HG03135 (cell line): ENCODE data around the gene SH3RF3.
A peak's percentile ranks its signal among the peaks of the same experiment; 100 is the strongest.

Experiments
- ATAC-seq: cut with Tn5 transposase; IDR thresholded peaks from one replicate; pipeline ENCODE4 v1.9.1; 2021; ENCODE audit warnings: mild to moderate bottlenecking, moderate library complexity; ENCODE audit not compliant: unreplicated experiment

SH3RF3 gene

DNA sequence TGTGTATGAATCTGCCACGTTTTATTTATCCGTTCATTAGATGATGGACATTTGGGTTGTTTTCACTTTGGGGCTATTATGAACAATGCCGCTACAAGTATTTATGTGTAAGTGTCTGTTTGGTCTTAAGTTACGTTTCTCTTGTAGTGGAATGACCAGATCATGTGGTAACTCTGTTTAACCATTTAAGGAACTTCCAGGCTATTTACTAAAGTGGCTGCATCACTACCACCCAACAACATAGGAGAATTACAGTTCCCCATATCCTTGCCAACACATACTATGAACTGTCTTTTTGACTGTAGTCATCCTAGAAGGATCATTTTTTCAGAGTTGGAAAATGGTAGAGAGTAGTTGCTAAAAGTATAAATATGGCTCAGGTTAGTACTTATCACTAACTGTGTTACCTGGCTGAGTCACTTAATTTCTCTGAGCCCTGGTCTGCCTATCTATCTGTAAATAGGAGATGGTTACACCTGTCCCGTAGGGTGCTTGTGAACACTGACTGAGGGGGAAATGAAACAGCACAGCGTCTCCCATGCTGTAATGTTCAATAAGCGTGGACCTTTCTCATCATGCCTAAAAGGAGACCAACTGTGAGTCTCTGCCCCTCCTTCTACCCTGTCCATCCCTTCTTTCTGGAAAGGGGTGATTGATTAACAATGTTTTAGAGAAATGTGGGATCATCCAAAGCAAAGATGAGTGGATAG, 103.1 kb downstream of the SH3RF3 start:
- no peak for ATAC-seq

DNA sequence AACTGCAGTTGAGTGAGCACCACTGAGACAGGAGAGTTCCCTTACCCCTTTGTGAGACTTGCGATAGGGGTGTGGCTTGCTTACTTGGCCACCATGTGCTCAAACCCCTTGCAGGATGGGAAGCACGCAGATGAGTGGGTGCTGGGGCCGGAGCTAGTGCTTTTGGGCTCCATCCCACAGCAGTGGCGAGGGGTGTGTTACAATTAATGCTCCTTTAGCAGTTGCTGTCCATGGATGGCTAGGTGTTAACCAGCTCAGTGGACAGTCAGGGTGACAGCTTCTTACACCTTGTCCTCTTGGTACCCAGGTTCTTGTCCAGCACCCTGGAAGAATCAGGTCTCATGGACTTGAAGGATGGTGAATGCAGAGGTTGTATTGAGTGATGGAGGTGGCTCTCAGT, 103.9 kb downstream of the SH3RF3 start:
- ATAC-seq = no peak

DNA sequence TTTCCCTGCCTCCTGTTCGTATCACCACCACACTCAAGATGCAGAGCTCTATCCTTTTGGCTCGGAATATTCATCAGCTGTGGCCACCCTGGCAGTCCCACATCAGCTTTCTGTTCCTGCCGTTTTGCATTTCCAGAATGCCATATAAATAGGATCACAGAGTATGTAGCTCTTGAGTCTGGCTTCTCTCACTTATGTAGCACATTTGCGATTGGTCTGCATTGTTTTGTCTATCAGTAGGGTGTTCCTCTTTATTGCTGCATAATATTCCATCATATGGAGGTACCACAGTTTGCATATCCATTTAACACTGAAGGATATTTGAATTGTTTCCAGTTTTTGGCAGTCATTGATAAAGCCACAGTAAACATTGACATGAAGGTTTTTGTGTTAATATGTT, 104.6 kb downstream of the SH3RF3 start:
- no peak for ATAC-seq

DNA sequence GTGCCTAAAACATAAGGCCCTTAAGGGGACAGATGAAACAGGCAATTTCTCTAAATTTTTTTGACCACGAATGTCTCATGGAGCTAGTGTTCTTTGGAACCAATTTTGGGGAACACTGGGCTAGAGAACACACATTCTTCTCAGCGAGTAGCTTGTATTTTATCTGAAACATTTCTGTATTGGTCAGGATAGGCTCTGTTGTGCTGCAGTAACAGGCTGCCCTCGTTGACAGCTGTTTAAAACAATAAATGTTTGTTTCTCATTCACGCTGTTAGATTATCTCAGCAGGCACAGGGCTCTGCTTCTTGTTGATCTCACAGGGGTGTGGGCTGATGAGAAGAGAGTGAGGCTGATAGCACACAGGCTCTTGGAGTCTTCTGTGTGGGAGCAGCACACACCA, 105.3 kb downstream of the SH3RF3 start:
- ATAC-seq = no peak

DNA sequence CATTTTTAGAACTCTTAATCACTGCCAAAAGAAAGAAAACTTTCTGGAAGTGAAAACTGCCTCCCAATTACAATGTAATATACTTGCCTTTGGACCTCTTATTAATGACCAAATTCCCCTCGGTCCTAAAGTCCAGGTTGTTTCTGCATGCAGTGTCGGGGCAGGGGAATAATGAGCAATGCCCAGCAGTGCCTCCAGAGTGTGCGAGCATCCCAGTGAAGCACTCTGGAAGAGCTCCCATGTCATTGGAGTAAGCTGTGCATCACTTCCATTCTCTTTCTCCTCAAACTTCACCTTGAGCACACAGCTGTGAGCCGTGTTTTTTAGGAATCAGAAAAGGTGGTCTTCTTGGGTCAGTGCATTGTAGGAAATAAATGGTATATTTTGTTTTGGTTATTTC, 107.1 kb downstream of the SH3RF3 start:
- no peak for ATAC-seq

DNA sequence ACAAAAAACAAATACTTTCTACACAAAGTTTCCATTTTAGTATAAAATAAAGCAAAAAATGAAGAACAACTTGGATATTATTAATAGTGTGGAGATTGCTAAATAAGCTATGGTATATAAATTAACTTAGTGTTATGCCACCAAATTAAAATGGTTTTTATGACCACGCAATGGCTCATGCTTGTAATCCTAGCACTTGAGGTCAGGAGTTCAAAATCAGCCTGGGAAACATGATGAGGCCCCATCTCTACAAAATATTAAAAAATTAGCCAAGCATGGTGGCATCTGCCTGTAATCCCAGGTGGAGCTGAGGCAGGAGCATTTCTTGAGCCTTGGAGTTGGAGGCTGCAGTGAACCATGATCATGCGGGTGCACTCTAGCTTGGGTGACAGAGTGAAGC, 108.8 kb downstream of the SH3RF3 start:
- no peak for ATAC-seq

DNA sequence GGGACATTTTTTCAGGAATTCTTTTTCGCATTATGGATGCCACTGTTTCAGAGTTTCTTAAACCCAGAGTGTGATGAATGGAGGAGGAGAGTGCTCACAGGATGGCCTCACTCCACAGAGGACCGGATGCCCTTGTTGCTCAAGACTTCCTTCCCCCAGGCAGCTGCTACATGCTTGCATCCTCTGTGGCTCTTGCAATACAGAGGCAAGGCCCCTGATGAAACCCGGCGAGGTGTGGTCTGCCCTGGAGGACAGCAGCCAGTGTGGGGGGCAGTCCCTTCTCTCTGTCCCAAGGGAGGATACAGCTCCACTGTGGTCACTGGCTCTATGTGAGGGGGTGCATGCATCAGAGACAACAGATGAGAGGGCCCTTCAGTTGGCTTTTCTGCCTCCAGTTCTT, 109.6 kb downstream of the SH3RF3 start:
- peak; percentile 92 for ATAC-seq

DNA sequence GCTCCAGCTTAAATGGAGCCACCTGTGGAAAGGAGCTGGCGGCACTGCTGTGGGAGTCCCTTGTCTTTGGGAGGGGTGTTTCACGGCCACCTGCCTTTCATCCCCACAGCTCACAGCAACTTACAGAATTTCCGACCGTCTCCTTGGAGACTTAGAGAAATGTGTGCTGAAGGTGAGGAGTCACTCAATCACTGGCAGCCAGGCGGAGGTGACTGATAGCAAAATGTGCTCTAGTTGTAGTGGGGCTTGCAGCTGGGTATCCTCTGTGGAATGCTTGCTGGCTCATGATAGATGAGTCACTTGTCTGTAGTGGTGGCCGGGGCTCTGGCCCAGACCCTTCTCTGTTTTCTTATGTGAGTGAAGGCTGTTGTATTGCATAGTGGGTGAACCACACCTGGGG, 110.7 kb downstream of the SH3RF3 start:
- no peak for ATAC-seq

DNA sequence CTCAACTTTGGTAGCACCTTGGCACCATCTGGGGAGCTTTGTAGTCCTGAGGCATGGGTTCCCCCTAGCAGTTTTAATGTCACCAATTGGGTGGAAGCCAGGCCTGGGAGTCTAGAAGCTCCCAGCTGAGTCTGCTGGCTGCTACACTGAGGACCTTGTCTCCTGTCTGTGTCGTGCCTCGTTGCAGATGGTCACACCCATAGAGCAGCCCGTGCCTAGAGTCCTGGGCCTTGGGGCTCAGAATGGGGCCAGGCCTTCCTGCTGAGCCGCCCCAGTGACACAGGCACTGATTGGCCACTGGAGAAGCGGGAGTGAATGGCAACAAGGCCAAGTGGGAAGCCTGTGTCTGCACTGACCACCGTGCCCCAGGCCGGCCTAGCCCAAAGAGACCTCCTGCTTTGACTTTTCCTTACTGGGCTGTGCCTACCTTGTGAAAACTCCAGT, 113.2 kb downstream of the SH3RF3 start:
- no peak for ATAC-seq

DNA sequence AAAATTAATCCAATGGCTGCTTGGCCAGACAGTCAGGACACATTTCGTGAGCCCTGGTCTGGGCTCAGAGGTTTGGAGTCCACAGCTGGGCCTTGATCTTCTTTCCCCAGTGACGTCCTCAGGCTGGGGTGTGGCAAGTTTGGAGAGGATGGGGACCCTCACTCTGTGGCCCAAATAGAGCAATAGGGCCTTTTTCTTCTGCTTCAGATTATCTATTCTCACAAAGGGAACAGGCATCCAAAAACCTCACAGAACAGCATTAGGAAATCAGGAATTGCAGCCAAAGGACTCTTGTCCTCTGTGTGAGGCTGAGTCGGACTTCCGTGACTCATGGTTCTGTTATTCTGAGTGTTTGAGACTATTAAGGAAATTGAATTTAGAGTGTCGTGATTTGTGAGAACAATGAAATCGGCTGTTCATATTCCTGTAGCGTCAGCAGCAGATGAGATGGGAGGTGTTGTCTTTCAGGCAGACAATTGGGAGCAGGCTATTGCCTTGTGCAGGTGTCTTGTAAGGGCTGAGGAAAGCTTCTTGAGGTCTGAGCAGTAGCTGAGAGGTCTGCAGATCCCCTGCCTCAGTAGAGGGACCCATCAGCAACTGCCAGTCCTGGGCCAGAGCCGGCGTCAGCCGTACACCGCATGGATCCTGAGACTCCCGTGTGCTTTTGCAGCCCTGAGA, 113.8 kb downstream of the SH3RF3 start:
- ATAC-seq = no peak

DNA sequence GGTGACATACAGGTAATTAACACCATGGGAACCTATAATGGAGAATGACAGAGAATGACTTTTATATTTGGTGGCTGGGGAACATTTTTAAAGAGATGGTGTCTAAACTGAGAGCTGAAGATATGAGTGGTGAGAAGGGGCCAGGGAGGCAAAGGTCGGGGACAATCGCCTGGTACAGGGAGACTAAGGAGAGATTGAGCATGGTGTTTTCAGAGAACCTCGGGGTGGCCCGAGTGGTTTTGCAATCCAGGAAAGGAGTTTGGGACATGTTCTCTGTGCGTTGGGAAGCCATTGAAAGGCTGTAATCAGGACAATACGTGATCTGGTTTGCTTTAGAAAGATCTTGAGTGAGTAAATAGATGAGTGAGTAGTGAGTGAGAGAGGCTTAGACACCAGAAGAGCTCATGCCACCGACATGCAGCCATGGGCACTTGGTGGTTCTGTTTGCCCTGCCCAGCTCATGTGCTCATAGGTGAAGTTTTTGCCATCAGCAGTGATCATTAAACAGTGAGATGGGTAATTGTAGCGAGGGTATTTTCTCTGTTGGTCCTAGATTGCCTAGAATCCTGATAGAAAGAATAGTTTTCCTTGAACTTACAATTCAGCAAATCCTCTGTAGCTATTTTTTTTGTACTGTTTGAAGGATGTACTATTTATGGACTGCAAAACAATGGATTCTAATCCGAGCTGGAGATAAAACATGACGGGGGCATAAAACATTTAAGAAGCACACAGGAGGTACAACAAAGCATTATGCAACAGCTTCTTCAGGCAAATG, 114.7 kb downstream of the SH3RF3 start:
- no peak for ATAC-seq

DNA sequence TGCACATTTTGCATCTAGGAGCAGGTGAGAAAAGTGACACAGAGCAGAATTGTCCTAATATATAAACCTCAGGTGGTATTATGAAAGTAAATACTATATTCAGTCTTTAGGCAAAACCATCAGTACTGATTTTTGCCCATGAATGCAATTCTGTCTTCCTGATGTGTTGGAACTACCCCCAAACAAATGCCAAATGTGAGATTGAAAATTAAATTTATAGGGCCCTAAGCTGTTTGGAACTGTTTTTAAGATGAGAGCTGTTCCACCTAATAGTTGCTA, 115.2 kb downstream of the SH3RF3 start:
- ATAC-seq = no peak

DNA sequence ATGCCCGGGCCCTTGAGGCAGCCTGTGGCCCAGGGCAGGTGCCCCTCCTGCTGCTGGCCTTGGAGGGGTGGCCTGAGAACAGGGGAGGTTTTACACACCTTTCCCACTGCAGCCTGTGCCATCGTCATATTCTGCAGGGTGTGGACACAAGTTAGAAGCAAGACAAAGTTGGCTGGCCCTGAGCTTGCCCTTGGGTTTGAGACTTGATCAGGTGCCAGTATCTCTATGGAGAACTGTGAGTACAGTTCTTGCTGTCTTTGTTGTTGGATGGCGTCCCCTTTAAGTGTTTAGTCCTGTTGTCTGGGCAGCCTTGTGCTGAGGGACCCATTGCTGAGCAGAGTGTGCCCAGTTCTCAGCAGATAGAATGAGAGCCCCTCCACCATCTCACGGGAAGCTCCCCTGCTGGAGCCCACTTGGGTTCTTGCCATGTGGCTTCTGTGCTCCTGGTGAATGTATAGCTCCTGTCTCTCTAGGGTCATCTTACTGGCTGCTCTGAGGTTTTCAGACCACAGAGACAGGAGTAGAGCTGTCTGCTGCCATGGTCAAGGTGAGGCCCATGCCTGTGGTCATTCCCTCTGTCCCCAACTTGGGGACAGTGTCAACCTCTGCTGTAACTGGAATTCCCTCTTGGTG, 115.9 kb downstream of the SH3RF3 start:
- no peak for ATAC-seq

DNA sequence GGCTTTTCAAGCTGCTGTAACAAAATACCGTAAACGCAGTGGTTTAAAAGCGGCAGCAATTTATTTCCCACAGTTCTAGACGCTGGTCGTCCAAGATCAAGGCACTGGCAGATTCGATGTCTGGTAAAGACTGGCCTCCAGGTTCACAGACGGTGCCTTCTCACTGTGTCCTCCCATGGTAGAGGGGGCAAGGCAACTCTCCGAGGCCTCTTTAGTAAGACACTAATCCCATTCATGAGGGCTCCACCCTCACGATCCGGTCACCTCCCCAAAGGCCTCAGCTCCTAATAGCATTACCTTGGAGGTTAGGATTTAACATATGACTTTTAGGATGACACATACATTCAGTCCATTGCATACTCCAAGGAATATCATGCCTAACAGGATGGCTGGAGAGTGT, 117.2 kb downstream of the SH3RF3 start:
- ATAC-seq = no peak

DNA sequence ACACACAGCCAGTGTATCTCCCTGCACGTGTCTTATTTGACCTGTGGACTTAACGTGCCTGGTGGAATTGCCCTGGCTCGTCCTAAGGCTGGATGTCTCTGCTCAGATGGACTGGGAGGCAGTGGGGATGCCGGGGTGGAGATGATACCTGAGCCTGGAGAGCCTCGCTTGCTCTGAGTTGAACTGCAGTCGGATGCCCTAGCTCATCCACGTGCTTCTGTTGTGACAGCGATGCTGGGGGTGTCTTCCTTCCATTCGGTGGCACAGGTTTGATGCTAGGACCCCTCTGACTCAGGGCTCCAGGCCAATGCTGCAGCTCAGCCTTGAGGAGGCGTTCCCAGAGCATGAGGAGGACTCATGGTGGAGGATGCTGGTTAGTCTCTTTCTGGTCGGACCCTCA, 117.6 kb downstream of the SH3RF3 start:
- ATAC-seq = no peak

DNA sequence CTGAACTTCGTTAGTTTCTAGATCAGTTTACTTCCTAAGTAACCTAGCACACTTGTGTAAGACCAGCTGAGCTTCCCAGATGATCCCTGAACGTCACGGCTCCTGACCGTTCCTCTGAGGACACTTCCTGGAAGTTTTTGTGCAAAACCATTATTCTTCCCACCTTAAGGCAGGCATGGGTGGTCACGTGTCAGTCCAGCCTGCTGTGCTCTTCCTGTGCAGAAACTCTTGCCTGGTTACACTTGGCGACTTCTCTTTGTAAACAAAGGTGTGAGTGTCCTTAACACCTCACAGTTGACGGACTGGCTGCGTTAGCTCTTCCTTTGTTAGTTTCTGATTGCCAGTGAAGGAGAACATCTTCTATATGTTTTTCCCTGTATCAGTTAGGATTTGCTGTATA, 118.3 kb downstream of the SH3RF3 start:
- no peak for ATAC-seq

DNA sequence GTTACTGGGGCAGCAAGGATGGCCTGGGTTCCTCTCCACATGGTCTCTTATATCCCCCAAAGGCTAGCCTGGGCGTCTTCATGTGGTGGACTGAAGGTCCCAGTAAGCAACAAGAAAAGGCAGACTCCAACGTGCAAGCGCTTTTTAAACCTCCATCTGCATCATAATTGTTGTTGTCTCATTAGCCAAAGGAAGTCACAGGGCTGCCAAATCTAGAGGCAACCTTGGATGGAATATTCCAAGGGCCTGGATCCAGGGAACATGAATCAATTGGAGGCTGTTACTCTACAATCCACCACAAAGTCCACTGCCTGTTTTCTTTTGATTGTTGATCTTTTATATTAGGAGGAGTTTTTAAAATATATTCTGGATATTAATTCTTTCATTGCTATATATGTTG, 118.8 kb downstream of the SH3RF3 start:
- no peak for ATAC-seq

DNA sequence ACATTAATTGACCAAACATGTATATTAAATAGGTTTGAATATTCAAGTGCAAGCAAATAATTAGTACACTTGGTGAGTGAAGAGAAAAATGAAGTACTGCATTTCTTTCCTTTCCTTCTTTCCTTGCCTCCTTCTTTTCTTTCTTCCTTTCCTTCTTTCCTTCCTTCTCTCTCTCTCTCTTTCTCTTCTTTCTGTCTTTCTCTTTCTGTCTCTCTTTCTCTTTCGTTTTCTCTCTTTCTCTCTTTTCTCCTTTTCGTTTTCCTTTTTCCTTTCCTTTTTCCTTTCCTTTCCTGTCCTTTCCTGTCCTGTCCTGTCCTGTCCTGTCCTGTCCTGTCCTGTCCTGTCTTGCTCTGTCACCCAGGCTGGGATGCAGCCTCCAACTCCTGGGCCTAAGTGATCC, 119.6 kb downstream of the SH3RF3 start:
- no peak for ATAC-seq

DNA sequence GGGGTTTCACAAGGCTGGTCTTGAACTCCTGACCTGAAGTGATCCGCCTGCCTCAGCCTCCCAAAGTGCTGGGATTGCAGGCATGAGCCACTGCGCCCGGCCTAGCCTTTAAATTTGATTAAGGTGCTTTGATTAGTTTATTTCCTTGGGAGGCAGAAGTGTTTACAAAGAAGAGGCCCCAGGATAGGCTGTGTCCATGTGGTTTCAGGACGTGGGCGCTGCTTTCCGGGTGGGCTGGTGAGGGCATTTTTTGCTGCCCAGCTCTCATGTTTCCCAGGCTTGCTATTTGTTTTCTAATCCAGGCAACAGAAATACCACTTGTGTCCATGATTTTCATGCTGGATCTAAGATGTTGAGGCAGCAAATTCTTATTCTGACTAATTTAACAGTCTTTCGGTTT, 124.2 kb downstream of the SH3RF3 start:
- no peak for ATAC-seq

DNA sequence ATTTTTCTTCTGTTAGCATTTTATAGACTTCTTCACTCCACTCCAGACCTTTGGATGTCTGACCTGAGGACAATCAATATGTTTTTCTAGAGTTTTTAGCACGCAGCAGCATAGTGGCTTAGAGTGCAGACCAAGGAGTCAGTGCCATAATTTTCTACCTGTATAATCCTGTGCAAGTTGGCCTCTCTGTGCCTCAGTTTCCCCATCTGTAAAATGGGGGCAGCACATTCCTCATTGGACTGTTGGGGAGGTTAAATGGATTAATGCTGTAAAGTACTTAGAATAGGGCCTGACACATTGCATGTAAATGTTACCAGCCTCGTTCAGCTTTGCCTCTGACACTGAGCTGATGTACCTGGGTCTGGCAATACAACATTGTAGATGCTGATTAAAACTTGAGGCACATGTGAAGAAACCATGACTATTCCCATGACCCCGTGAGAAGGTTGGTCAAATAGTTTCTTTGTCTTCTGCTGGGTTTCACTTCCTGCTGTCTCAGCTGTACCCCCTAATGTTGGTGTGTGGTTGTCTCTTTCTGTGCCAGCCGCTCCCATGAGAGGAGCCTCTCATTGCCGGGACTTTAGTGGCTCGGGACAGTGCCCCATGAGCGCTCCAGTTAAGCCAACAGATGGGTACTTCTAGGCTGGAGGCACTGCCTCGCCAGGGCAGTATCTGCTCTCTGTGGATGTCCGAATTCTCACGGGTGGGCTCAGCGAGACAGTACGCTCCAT, 125.3 kb downstream of the SH3RF3 start:
- ATAC-seq = peak; percentile 56

DNA sequence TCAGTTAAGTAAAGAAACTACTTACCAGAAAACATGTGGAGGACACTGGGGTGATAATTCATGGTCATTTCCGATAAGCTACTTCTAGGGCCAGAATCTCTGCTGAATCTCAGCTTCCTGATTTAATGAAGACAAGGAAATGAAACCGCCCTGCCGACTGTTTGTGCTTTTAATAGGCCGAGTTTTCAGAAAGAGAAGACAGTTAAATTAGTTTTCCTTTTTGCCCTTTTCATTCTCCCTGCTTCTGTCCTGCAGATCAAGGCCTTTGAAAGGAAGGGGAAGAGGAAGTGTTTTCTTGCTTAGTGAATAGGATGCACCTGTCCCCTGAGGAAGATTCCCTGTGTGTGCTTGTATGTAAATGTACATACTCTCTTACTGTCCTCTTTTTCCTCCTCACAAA, 126.6 kb downstream of the SH3RF3 start:
- no peak for ATAC-seq
